NCI-H524 (cell line): Measurements from ENCODE around the gene OPTN.
"Not testable (repeated sequence)": the region's sequence is repeated elsewhere in the genome, so short reads cannot be mapped to it uniquely, and the experiment has no call there.

ENCODE experiments used
- DNase-seq, 2 experiments: peaks; one replicate each; lab custom pipeline; 2025; lab: John Stamatoyannopoulos, UW

OPTN gene

GRCh38 chr10:13120786-13121499, 21.0 kb downstream of the OPTN start:
- peak; percentile 1 to 52 for DNase-seq

- DNase-seq: no peak
Measured at GRCh38 chr10:13121500-13121854, 21.5 kb downstream of the OPTN start.

- DNase-seq: no peak
Measured at GRCh38 chr10:13136651-13137050, 36.7 kb downstream of the OPTN start.

GRCh38 chr10:13139150-13139549, 39.2 kb downstream of the OPTN start:
- DNase-seq: peak; percentile 21 to 56

GRCh38 chr10:13139676-13140075, 39.7 kb downstream of the OPTN start:
- DNase-seq: peak in 1 of 2 experiments; percentile 43

GRCh38 chr10:13140627-13141190, 40.7 kb downstream of the OPTN start:
- no peak for DNase-seq

- no peak for DNase-seq
Measured at GRCh38 chr10:13143766-13144165, 43.8 kb downstream of the OPTN start.

- DNase-seq: no peak
Measured at GRCh38 chr10:13144814-13145213, 44.9 kb downstream of the OPTN start.

- DNase-seq: no peak
Measured at GRCh38 chr10:13146379-13146778, 46.4 kb downstream of the OPTN start.

GRCh38 chr10:13147161-13147560, 47.2 kb downstream of the OPTN start:
- no peak for DNase-seq

GRCh38 chr10:13152296-13152695, 52.3 kb downstream of the OPTN start:
- DNase-seq: no peak

GRCh38 chr10:13155860-13156259, 55.9 kb downstream of the OPTN start:
- DNase-seq: not testable (repeated sequence)

GRCh38 chr10:13158401-13158800, 58.4 kb downstream of the OPTN start:
- DNase-seq: no peak

- DNase-seq: peak; percentile 82 to 92
Measured at GRCh38 chr10:13160934-13161856, 61.2 kb downstream of the OPTN start, which contains the start of gene MCM10. Gene MCM10 (plus strand): TSS chr10:13161558. CDS start chr10:13164203, 2,645 bp downstream.

- peak in 1 of 2 experiments; percentile 7 for DNase-seq
Measured at GRCh38 chr10:13161857-13162271, 61.9 kb downstream of the OPTN start.

- no peak for DNase-seq
Measured at GRCh38 chr10:13163859-13164258, 63.9 kb downstream of the OPTN start.

- no peak for DNase-seq
Measured at GRCh38 chr10:13165177-13165576, 65.2 kb downstream of the OPTN start.

- DNase-seq: no peak
Measured at GRCh38 chr10:13167568-13167967, 67.6 kb downstream of the OPTN start.

GRCh38 chr10:13168781-13169180, 68.8 kb downstream of the OPTN start:
- no peak for DNase-seq

- no peak for DNase-seq
Measured at GRCh38 chr10:13173616-13174015, 73.7 kb downstream of the OPTN start.

- DNase-seq: no peak
Measured at GRCh38 chr10:13180788-13181187, 80.8 kb downstream of the OPTN start.

GRCh38 chr10:13182424-13182823, 82.5 kb downstream of the OPTN start:
- DNase-seq: no peak

GRCh38 chr10:13183625-13184024, 83.7 kb downstream of the OPTN start:
- no peak for DNase-seq
